ENCODE data around the gene RPS6KA1.
"Not testable (repeated sequence)": the region's sequence is repeated elsewhere in the genome, so short reads cannot be mapped to it uniquely, and the experiment has no call there.

RPS6KA1 gene

DNA sequence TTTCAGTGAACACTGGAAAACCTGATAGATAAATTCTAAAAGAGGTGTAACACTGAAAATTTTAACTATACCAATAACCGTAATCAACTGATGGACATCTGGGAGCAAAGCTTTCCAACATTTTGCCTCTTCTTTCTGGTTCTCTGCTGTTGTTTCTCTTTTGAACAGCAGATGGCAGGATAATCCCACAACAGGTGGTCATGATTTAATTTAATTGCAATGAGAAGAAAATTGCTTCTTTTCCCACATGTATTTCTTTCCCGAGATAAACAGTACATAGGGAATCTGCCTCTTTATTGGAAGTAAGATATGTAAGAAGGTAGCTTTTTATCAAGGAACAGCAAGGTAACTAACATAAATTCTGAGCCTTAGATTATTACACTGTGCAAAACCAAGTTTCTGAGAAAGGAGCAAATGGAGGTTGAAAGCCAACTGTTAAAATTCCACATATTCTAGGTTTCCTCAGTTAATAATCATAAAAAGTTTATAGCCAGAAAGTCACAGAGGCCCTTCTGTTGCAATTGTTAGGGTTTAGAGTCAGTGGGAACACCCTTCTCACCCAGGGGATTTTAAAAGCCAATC, 72.9 kb downstream of the RPS6KA1 start:
- Histone ChIP-seq H3K27me3 (ENCODE audit: insufficient read depth, low read length) (no peaks in the 10 kb centered on the region), H3K9me3 (ENCODE audit: low read length) (no peaks in the 10 kb centered on the region), H3K4me3 (ENCODE audit: low read length) (no peak overlapping the region), H3K36me3 (ENCODE audit: insufficient read depth, low read length) (no peaks in the 10 kb centered on the region), H3K4me1 (ENCODE audit: insufficient read depth, low read length) (peaks cover 28% of the 10 kb centered on the region), H2AFZ (ENCODE audit: low read depth, low read length) (peak overlapping the region; percentile 11)

- peaks cover 28% of the 10 kb centered on the region for H3K4me1 ChIP-seq (ENCODE audit: insufficient read depth, low read length)
- no peaks in the 10 kb centered on the region for H3K27me3 ChIP-seq (ENCODE audit: insufficient read depth, low read length)
- H3K9me3 ChIP-seq (ENCODE audit: low read length): no peaks in the 10 kb centered on the region
- peak overlapping the region; percentile 11 for H2AFZ ChIP-seq (ENCODE audit: low read depth, low read length)
- no peaks in the 10 kb centered on the region for H3K36me3 ChIP-seq (ENCODE audit: insufficient read depth, low read length)
- no peak overlapping the region for H3K4me3 ChIP-seq (ENCODE audit: low read length)
Observed at GRCh38 chr1:26603856-26604255, 74.3 kb downstream of the RPS6KA1 start.

GRCh38 chr1:26607186-26607585, 77.6 kb downstream of the RPS6KA1 start:
- H3K36me3 ChIP-seq (ENCODE audit: insufficient read depth, low read length): no peaks in the 10 kb centered on the region
- no peaks in the 10 kb centered on the region for H3K9me3 ChIP-seq (ENCODE audit: low read length)
- no peaks in the 10 kb centered on the region for H3K27me3 ChIP-seq (ENCODE audit: insufficient read depth, low read length)
- no peak overlapping the region for H3K4me3 ChIP-seq (ENCODE audit: low read length)
- peaks cover 28% of the 10 kb centered on the region for H3K4me1 ChIP-seq (ENCODE audit: insufficient read depth, low read length)
- H2AFZ ChIP-seq (ENCODE audit: low read depth, low read length): no peak overlapping the region

DNA sequence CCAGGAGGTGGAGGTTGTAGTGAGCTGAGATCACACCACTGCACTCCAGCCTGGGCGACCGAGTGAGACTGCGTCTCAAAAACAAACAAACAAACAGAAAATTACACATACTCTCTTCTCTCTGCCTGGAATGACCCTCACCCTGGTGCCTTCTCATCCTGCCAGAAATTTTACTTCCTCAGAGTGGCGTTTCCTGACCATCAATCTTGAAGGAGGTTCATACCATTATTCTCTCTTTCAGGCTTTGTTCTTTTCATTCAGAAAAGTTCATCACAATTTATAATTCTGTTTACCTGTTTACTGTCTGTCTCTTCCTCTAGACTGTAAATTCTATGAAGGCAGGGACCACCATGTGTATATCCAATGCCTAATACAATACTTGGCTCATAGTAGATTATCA, 79.3 kb downstream of the RPS6KA1 start:
- no peaks in the 10 kb centered on the region for H3K36me3 ChIP-seq (ENCODE audit: insufficient read depth, low read length)
- no peak overlapping the region for H2AFZ ChIP-seq (ENCODE audit: low read depth, low read length)
- no peak overlapping the region for H3K4me3 ChIP-seq (ENCODE audit: low read length)
- no peaks in the 10 kb centered on the region for H3K9me3 ChIP-seq (ENCODE audit: low read length)
- H3K27me3 ChIP-seq (ENCODE audit: insufficient read depth, low read length): no peaks in the 10 kb centered on the region
- peaks cover 13% of the 10 kb centered on the region for H3K4me1 ChIP-seq (ENCODE audit: insufficient read depth, low read length)

DNA sequence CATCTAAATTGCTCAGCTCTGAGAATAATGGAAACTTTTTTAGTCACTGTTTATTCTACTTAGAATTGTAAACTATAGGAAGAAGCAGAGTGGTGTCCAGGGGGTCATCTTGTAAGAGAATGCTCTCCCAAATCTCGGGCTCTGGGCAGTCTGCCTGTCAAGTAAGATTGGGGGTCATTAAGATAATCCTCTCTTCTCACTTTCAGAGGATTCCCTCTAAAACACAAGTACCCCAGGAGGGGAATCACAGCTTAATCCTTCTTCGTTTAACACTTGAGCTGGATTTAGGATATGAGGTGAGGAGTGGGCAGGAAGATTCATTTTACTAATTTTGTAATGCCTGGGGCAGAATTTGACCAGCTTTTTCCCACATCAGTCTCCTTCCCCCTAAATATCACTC, 81.2 kb downstream of the RPS6KA1 start:
- H3K4me1 ChIP-seq (ENCODE audit: insufficient read depth, low read length): no peaks in the 10 kb centered on the region
- H3K36me3 ChIP-seq (ENCODE audit: insufficient read depth, low read length): no peaks in the 10 kb centered on the region
- no peak overlapping the region for H3K4me3 ChIP-seq (ENCODE audit: low read length)
- no peaks in the 10 kb centered on the region for H3K27me3 ChIP-seq (ENCODE audit: insufficient read depth, low read length)
- H3K9me3 ChIP-seq (ENCODE audit: low read length): no peaks in the 10 kb centered on the region
- no peak overlapping the region for H2AFZ ChIP-seq (ENCODE audit: low read depth, low read length)

DNA sequence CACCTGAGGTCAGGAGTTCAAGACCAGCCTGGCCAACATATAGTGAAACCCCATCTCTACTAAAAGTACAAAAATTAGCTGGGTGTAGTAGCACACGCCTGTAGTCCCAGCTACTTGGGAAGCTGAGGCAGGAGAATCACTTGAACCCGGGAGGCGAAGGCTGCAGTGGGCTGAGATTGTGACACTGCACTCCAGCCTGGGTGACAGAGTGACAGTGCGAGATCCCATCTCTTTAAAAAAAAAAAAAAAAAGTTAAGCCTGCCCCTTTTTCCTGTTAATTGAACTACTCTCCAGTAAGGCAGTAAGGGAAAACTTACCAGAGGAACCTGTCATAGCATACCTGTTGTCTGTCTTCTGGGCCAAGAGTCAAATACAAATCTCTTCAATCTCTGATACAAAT, 83.1 kb downstream of the RPS6KA1 start:
- H3K4me3 ChIP-seq (ENCODE audit: low read length); H3K36me3 ChIP-seq (ENCODE audit: insufficient read depth, low read length); H3K9me3 ChIP-seq (ENCODE audit: low read length); H3K27me3 ChIP-seq (ENCODE audit: insufficient read depth, low read length); H2AFZ ChIP-seq (ENCODE audit: low read depth, low read length); H3K4me1 ChIP-seq (ENCODE audit: insufficient read depth, low read length): not testable (repeated sequence)

DNA sequence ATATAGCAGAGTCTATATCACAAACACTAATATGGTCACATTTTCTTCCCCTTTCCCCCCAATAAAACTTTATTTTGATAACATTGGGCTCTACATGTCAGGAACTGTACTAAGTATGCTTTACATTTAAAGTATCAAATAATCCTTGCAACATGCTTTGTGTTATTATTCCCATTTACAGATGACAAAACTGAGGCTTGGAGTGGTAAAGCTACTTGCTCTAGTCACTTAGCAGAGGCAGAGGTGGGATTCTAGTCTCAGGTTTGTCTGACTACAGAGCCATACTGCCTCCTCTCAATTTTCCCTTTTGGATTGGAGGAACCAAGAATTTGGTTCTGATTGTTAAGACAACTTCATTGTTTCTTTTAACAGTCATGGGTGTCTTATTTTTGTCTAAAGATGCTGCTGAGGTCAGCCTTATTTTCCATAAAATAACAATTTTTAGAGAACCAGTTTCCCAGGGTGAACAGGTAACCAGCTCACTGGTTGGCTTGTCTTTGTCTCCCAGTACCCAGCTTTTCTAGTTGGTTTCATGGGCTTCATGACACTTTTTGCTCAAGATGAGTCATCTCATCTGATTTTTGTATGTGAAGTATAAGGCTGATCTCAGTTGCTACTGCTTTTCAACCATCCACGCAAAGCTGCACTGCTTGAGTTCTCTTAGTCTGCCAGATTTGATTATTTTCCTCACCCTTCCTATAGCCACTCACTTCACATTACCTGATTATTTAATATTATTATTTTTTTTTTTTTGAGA, 85.3 kb downstream of the RPS6KA1 start:
- Histone ChIP-seq H3K4me3 (ENCODE audit: low read length) (no peak overlapping the region), H3K9me3 (ENCODE audit: low read length) (no peaks in the 10 kb centered on the region), H3K36me3 (ENCODE audit: insufficient read depth, low read length) (no peaks in the 10 kb centered on the region), H3K4me1 (ENCODE audit: insufficient read depth, low read length) (peaks cover 15% of the 10 kb centered on the region), H2AFZ (ENCODE audit: low read depth, low read length) (no peak overlapping the region), H3K27me3 (ENCODE audit: insufficient read depth, low read length) (no peaks in the 10 kb centered on the region)

GRCh38 chr1:26616881-26617280, 87.3 kb downstream of the RPS6KA1 start:
- H3K4me1 ChIP-seq (ENCODE audit: insufficient read depth, low read length): peaks cover 18% of the 10 kb centered on the region
- no peak overlapping the region for H3K4me3 ChIP-seq (ENCODE audit: low read length)
- no peaks in the 10 kb centered on the region for H3K27me3 ChIP-seq (ENCODE audit: insufficient read depth, low read length)
- no peak overlapping the region for H2AFZ ChIP-seq (ENCODE audit: low read depth, low read length)
- H3K9me3 ChIP-seq (ENCODE audit: low read length): no peaks in the 10 kb centered on the region
- H3K36me3 ChIP-seq (ENCODE audit: insufficient read depth, low read length): no peaks in the 10 kb centered on the region

DNA sequence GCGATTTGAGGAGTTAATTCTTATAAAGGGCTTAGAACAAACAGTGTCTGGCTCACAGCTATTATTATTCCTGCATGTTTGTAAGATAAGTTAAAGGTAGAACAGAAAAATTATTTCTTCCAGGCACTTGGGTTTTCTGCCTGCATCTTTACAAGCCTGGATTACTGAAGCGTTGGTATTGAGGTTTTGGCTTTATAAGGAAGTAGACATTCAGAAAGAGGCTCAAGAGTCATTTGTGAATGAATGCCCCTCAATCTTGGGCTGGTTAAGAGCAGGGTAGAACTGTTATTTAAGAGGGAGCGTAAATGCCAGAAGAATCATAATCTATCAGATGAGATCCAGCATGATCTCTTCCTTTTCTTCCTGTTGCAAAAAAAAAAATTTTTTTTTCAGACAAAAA, 89.0 kb downstream of the RPS6KA1 start:
- H3K4me3 ChIP-seq (ENCODE audit: low read length): no peak overlapping the region
- H3K9me3 ChIP-seq (ENCODE audit: low read length): no peaks in the 10 kb centered on the region
- H3K27me3 ChIP-seq (ENCODE audit: insufficient read depth, low read length): no peaks in the 10 kb centered on the region
- peaks cover 18% of the 10 kb centered on the region for H3K4me1 ChIP-seq (ENCODE audit: insufficient read depth, low read length)
- H2AFZ ChIP-seq (ENCODE audit: low read depth, low read length): no peak overlapping the region
- no peaks in the 10 kb centered on the region for H3K36me3 ChIP-seq (ENCODE audit: insufficient read depth, low read length)

All from neuron (in vitro differentiated cells).